Measurements from ENCODE around the gene PRKG2.
A peak's percentile ranks its signal among the peaks of the same experiment; 100 is the strongest.

Gene PRKG2

DNA sequence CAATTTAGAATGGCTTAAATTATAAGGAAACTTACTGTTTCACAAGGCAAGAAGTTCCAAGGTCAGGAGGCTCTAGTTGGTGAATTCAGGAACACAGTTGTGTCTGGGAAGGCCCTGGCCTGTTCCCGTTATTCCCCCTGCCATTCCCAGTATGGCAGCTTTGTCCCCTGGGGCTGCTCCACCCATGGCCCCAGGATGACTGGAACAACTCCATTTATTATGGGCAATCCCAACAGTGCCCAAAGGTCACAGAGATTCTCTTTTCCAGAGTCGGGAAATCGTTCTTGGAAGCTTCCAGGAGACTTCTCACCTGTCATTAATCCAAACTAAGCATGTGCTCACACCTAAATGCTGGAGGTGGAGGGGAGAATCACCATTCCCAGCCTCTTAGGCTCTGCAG lies 2.8 kb upstream of the PRKG2 start:
- no peak for DNase-seq

DNA sequence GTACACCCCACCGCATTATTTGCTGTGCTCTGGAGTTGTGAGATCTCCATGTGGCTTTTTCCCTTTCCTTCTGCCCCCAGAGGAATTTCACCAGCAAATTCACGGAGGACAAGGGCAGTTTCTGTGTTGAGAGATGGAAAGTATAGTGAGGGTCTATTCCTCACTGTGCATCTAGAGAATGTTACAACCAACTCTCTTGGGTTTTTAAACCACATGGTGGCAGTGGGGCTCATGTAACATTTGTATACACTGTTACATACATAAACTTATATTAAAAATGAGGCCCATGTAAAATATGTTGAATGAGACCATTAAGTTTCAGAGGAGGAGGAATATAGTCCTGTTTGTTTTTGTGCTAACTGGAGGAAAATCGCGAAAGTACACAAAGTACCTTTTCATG lies 909 bp upstream of the PRKG2 start:
- no peak for DNase-seq

- peak in 1 of 2 donors; percentile 0 for DNase-seq
Observed at GRCh38 chr4:81214144-81214880, 710 bp downstream of the PRKG2 start.

GRCh38 chr4:81213671-81214070 lies 1.4 kb downstream of the PRKG2 start:
- no peak for DNase-seq

DNA sequence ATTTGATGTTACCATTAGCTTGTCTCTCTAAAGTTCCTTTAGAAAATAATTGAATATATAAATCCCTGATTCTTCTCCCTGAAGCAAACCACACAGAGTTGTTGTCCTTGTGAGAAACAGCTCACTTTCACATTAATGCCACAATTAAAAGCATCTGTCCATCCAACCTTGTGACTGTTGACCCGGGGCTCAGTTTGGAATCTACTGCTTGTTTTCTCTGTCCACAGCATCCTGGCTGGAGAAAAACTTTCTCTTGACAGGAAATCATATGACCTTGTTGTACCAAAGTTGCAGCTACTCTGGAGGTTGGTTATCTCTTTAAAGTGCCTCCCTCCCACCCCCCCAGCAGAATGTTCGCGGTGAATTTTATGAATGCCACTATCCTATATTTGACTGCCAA lies 3.1 kb downstream of the PRKG2 start:
- no peak for DNase-seq

GRCh38 chr4:81207828-81208227 lies 7.2 kb downstream of the PRKG2 start:
- no peak for DNase-seq

DNA sequence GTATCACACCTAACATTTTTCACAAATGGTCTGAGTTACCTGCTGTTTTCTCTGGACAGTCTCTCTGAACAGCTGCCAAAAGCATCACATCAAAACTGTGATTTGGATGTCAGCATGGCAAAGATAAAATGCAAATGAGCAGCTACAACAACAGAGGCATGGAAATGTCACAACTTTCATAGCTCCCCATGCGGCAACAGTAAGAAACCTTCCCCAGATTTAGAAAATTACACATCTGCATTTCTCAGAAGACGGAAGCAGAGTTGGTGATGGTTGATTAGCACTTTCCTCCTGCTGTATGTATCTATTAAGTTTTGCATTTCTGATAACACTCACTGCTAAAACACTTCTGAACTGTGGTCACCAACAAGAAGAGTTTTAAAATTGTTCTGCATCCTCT lies 9.7 kb downstream of the PRKG2 start:
- no peak for DNase-seq

DNA sequence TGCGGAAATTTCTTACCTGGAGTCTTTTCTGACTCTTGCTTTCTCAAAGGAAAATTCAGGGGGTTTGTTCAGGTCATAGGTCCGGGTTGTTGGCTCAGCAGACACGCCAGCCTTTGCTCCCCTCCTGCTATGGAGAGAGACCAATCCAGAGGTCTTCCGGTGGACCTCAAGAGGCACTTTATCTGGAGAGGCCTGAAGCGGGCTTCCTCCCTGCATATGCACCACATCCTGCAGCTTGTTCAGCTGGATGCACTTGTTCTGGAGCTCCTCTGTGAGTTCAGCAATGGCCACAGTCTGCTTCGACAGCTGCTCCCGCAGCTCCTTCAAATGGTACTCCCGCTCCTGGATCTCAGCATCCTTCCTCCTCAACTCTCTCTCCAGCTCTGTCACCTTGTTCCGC lies 10.5 kb downstream of the PRKG2 start:
- no peak for DNase-seq

GRCh38 chr4:81199831-81200230 lies 15.2 kb downstream of the PRKG2 start:
- DNase-seq, result no peak

DNA sequence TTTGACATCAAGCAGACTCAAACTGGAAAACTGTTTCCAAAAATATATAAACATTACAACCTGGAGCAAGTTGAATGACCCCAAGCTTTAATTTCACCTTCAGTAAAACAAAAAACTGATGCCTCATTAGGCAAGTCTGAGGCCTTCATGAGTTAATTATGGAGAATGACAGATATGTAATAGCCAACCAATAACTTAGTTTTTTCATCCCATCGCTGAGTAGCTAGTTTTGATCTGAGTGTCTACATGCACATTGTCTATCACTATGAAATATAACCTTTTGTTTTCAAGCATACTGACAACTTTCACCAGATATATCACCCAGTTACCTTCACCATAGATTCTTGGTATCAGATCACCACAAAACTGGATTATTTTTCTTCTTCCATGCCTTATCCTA lies 16.4 kb downstream of the PRKG2 start:
- DNase-seq, result no peak

- no peak for DNase-seq
Observed at GRCh38 chr4:81197864-81198524, 17.0 kb downstream of the PRKG2 start.

DNA sequence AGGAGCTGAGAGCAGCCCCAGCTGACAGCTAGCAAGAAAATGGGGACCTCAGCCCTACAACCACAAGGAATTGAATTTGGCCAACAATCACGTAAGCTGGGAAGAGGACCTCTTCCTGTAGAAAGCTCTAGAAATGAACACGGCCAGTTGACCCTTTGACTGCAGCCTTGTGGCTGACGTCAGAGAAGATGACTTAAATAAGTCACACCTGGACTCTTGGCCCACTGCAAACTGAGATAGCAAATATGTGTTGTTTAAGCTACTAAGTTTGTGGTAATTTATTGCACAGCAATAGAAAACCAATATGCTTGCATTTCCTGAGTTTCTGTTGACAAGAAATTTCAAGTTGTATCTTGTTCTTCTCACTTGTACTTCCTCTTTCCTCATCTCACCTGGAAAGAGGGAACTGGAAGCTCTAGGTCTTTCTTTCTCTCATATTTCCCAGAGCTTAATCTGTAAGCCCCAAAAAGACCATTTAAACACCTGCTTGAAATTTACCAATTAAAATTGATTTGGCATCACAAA lies 18.8 kb downstream of the PRKG2 start:
- no peak for DNase-seq

- no peak for DNase-seq
Observed at GRCh38 chr4:81195475-81195874, 19.5 kb downstream of the PRKG2 start.

DNA sequence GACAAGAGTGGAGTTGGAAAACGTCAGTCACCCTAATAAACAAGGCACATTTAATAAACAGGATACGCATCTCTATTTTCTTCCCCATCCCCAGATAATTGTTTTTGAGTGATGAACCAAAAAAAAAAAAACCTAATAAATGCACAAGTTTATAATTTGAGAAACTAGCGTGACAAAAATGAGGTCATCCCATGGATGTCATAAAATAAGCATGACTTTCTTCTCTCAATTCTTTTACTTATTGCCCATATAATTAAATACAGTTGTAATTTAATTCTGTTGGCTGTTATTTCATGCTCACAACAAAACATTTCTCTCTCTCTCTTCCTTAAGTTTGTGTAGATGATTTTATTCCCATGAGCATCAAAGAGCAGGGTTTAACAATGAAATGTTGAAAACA lies 20.7 kb downstream of the PRKG2 start:
- DNase-seq, result no peak

GRCh38 chr4:81180916-81181315 lies 34.1 kb downstream of the PRKG2 start:
- no peak for DNase-seq

DNA sequence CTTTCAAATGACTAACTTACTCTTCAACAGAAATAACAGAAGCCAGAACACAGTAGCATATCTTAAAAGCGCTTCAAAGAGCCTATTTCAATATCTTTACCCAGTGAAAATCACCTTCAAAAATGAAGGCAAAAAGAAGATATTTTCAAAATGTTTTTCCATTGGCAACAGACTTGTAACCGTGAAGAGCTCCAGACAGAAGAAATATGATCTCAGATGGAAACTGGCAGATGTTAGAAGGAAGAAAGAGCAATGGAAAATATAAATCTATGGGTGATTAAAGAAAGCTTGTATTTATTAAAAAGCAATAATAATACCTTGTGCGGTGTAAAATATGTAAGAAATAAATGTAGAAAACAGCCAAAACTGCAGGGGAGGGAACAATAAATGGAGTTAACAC lies 35.7 kb downstream of the PRKG2 start:
- DNase-seq, result no peak

- no peak for DNase-seq
Observed at GRCh38 chr4:81173213-81173612, 41.8 kb downstream of the PRKG2 start.

GRCh38 chr4:81166458-81167160 lies 48.4 kb downstream of the PRKG2 start:
- no peak for DNase-seq

GRCh38 chr4:81165861-81166430 lies 49.1 kb downstream of the PRKG2 start:
- DNase-seq, result no peak

DNA sequence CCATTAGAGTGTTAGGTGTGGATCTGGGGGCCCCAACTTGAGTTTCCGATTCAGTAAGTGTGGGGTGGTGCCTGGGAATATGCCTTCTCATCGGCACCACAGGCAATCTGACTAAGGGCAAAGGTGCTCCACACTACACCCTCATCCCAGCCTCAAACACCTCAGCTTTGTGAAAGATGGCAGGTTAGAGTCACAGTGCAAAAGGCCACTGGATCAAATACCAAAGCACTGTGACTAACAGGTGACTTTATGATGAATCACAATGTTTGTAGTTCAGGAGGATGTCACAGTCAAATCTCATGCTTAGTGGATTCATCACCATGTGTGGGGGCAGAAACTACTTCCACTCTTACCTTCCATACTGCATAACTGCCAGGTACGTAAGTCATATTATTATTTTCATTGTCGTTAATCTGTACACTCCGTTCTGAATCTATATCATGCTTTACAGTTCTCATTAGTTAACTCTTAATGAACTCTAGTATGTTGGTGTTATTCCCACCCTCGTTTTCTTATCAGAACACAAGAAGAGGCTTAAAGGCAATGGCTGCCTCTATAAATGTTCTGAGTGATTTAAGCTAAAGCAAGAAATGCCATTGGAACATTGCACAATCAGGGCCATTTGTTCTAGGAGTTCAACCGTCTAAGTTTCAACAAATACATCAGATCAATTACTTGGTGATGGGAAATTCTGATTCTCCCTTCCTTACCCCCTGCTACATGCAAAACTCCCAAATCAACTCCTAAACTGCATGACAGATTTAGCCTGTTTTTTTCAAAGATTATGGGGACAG lies 50.2 kb downstream of the PRKG2 start:
- peak in 1 of 2 donors; percentile 6 for DNase-seq

DNA sequence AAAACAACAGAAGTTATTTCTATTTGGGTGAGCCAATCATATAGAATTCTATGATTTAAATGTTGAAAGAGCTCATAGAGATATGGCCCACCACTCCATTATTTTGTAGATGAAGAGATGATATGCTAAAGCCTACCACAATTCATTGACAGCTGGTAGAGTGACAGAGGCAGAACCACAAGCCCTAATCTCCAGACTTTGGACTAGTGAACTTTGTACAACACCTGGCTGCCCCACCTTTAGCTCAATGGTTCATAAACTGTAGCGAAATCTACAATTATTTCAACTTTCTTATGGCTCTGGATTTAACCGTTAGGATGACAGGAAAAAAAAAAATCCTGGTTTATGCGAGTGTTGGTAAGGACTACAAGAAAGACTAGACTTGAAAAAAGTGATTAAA lies 50.9 kb downstream of the PRKG2 start:
- no peak for DNase-seq

DNA sequence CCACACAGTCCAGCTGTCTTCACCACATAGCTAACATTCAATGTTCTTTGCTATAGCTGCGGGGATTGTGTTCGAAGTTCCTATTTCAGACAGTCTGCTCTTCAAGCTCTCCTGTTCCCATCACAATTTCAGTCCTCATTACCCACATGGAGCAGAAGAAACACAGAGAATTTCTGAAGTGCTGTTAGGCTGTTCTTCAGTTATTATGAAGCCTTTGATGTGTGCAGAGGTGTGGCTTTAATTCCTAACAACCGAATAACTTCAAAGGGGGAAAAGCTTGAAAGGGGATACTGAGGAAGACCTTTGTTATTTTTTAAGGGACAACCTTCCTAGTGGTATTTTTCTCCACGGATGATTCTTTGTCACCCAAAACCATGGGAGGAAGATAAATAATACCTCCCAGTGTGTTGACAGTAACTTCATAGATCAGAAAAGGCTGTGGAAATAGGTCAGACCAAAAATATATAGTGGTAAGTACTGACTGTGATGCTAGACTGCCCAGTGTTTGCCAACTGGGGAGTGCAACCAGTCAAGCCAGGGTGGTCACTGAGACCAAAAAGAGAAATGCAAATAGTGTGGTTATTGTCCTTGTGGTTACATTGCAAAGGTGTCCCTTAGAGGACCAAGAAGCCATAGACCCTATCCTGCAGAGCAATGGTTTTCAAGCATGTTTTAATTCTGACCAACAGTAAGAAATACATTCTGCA lies 52.1 kb downstream of the PRKG2 start:
- DNase-seq, result no peak
